ENCODE measurements around the gene NDUFAF8.

DNA sequence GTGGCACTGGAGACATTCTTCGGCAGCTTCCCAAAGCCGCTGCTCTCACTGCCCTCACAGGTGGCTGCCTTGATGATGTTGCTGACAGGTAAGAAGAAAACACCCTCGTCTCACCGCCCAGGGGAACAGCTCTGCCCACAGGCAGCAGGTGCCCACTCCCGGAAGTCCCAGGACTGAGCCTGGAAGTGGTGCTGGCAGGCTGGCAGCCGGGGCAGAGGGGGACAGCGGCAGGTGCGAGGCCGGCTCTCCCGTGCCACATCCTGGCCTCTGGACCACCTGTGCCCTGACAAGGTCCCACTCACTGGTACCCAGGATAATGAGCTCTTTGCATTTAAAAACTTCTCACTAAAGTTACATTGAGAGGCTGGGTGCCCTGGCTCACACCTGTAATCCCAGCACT is 36.8 kb upstream of the NDUFAF8 start:
- TF ChIP-seq ZC3H10 (CRISPR knock-in tag; IDR thresholded peaks at IDR 0.05) (no peak), CSDC2 (CRISPR knock-in tag; IDR thresholded peaks at IDR 0.05) (no peak), ISL1 (CRISPR knock-in tag; IDR thresholded peaks at IDR 0.05) (no peak), PATZ1 (CRISPR knock-in tag; IDR thresholded peaks at IDR 0.05; ENCODE audit: borderline replicate concordance) (no peak), RARB (CRISPR knock-in tag; IDR thresholded peaks at IDR 0.05) (no peak), ZNF70 (CRISPR knock-in tag; IDR thresholded peaks at IDR 0.05) (no peak)
- TF ChIP-seq, protein P1, sequence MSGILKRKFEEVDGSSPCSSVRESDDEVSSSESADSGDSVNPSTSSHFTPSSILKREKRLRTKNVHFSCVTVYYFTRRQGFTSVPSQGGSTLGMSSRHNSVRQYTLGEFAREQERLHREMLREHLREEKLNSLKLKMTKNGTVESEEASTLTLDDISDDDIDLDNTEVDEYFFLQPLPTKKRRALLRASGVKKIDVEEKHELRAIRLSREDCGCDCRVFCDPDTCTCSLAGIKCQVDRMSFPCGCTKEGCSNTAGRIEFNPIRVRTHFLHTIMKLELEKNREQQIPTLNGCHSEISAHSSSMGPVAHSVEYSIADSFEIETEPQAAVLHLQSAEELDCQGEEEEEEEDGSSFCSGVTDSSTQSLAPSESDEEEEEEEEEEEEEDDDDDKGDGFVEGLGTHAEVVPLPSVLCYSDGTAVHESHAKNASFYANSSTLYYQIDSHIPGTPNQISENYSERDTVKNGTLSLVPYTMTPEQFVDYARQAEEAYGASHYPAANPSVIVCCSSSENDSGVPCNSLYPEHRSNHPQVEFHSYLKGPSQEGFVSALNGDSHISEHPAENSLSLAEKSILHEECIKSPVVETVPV (CRISPR knock-in tag; IDR thresholded peaks at IDR 0.05) = no peak

Measured in SK-N-SH treated with all-trans-retinoic acid at 6 μM for 48 hours (cell line).